ENCODE measurements around the gene TIGD1. TPM values are rescaled to one million over a fixed set of nuclear protein-coding genes. Genes with fewer than 3 reads are reported as not detected.
A peak's percentile ranks its signal among the peaks of the same experiment; 100 is the strongest.

The TIGD1 gene
- 11.9 and 12.0 TPM in 2 replicates for total RNA-seq
- long read RNA-seq, transcript TIGD1-201 (1 exons, 2,623 nt) = major isoform, 5 of 7 reads
- long read RNA-seq, partial matches to known transcripts = 0 of 7 reads
- long read RNA-seq, other reads (novel, unspliced or antisense) = 2 of 7 reads

- H3K4me1 Mint-ChIP-seq (ENCODE audit: low read depth) = peaks cover 13% of the 10 kb centered on the region
- peaks cover 30% of the 10 kb centered on the region for H3K36me3 Mint-ChIP-seq (ENCODE audit: insufficient read depth)
- H3K27ac Mint-ChIP-seq = peak within 1 kb of the TSS; percentile 97
- H3K27me3 Mint-ChIP-seq = no peaks in the 10 kb centered on the region
- peak; percentile 39 for TF ChIP-seq CTCF (IDR thresholded peaks at IDR 0.05; ENCODE audit: unreplicated experiment)
- peak within 1 kb of the TSS; percentile 96 for H3K4me3 Mint-ChIP-seq (ENCODE audit: low read depth)
- peaks cover 7% of the 10 kb centered on the region for H3K9me3 Mint-ChIP-seq (ENCODE audit: low read depth)
- DNase-seq (ENCODE audit: low spot score, unreplicated experiment) = peak; percentile 91
Observed at GRCh38 chr2:232550354-232551249, at the start of gene TIGD1, which contains the start of gene EIF4E2. Gene TIGD1, minus strand, starts transcription at chr2:232550557. Its CDS starts 675 bp downstream, at chr2:232549882. Gene EIF4E2, plus strand, starts transcription at chr2:232550689. Its CDS starts 36 bp downstream, at chr2:232550725.

GRCh38 chr2:232598293-232598692 is 47.9 kb upstream of the TIGD1 start:
- Mint-ChIP-seq H3K4me1 (ENCODE audit: low read depth) (no peaks in the 10 kb centered on the region), H3K4me3 (ENCODE audit: low read depth) (no peak overlapping the region), H3K9me3 (ENCODE audit: low read depth) (no peaks in the 10 kb centered on the region), H3K27ac (no peak overlapping the region), H3K27me3 (peaks cover 3% of the 10 kb centered on the region), H3K36me3 (ENCODE audit: insufficient read depth) (no peaks in the 10 kb centered on the region)
- no peak for DNase-seq (ENCODE audit: low spot score, unreplicated experiment)
- TF ChIP-seq CTCF (IDR thresholded peaks at IDR 0.05; ENCODE audit: unreplicated experiment) = no peak

GRCh38 chr2:232597362-232598079 is 47.2 kb upstream of the TIGD1 start:
- H3K27ac Mint-ChIP-seq = no peak overlapping the region
- no peaks in the 10 kb centered on the region for H3K9me3 Mint-ChIP-seq (ENCODE audit: low read depth)
- H3K36me3 Mint-ChIP-seq (ENCODE audit: insufficient read depth) = no peaks in the 10 kb centered on the region
- no peak overlapping the region for H3K4me3 Mint-ChIP-seq (ENCODE audit: low read depth)
- H3K27me3 Mint-ChIP-seq = no peaks in the 10 kb centered on the region
- H3K4me1 Mint-ChIP-seq (ENCODE audit: low read depth) = no peaks in the 10 kb centered on the region
- TF ChIP-seq CTCF (IDR thresholded peaks at IDR 0.05; ENCODE audit: unreplicated experiment) = no peak
- DNase-seq (ENCODE audit: low spot score, unreplicated experiment) = no peak

- Mint-ChIP-seq H3K27me3 (no peaks in the 10 kb centered on the region), H3K27ac (no peak overlapping the region), H3K9me3 (ENCODE audit: low read depth) (no peaks in the 10 kb centered on the region), H3K4me3 (ENCODE audit: low read depth) (no peak overlapping the region), H3K4me1 (ENCODE audit: low read depth) (no peaks in the 10 kb centered on the region), H3K36me3 (ENCODE audit: insufficient read depth) (peaks cover 1% of the 10 kb centered on the region)
- no peak for TF ChIP-seq CTCF (IDR thresholded peaks at IDR 0.05; ENCODE audit: unreplicated experiment)
- DNase-seq (ENCODE audit: low spot score, unreplicated experiment) = no peak
Observed at GRCh38 chr2:232593982-232594381, 43.6 kb upstream of the TIGD1 start.

GRCh38 chr2:232592772-232593395 is 42.5 kb upstream of the TIGD1 start:
- no peak for TF ChIP-seq CTCF (IDR thresholded peaks at IDR 0.05; ENCODE audit: unreplicated experiment)

More at GRCh38 chr2:232592772-232593395, 42.5 kb upstream of the TIGD1 start:
- DNase-seq (ENCODE audit: low spot score, unreplicated experiment) = no peak
- Mint-ChIP-seq H3K4me1 (ENCODE audit: low read depth) (no peaks in the 10 kb centered on the region), H3K9me3 (ENCODE audit: low read depth) (no peaks in the 10 kb centered on the region), H3K4me3 (ENCODE audit: low read depth) (no peak overlapping the region), H3K36me3 (ENCODE audit: insufficient read depth) (peaks cover 1% of the 10 kb centered on the region), H3K27ac (no peak overlapping the region), H3K27me3 (no peaks in the 10 kb centered on the region)

All from progenitor cell of endocrine pancreas (in vitro differentiated cells).